RWPE2 (cell line): ENCODE measurements around the gene MAFB.
"Not testable (repeated sequence)": the region's sequence is repeated elsewhere in the genome, so short reads cannot be mapped to it uniquely, and the experiment has no call there.

Experiments
- ATAC-seq: fragments of 200-7000 bp; cut with Tn5 transposase; 3 replicates; pipeline ENCODE4 v1.9.1; 2021; ENCODE audit warnings: low read depth
- DNase-seq: peaks from one replicate; pipeline ENCODE4 v3.0.0-alpha.2; 2020; ENCODE audit warnings: low spot score
- H3K27ac ChIP-seq: fragments of 450-650 bp; 2 replicates; pipeline ENCODE4 v1.5.1; 2017; ENCODE audit warnings: mild to moderate bottlenecking; ENCODE audit not compliant: poor library complexity, severe bottlenecking
- H3K27me3 ChIP-seq: fragments of 250-450 bp; sonication (Bioruptor Pico); 2 replicates; pipeline ENCODE4 v1.5.1; 2021; ENCODE audit warnings: mild to moderate bottlenecking, moderate library complexity; ENCODE audit not compliant: insufficient read depth, poor library complexity, severe bottlenecking
- H3K36me3 ChIP-seq: fragments of 250-450 bp; sonication (Bioruptor Pico); 2 replicates; pipeline ENCODE4 v1.5.1; 2020; ENCODE audit warnings: low read depth, mild to moderate bottlenecking, moderate library complexity
- H3K4me1 ChIP-seq: fragments of 250-450 bp; sonication (Bioruptor Pico); 2 replicates; pipeline ENCODE4 v1.5.1; 2021; ENCODE audit warnings: mild to moderate bottlenecking, moderate library complexity; ENCODE audit not compliant: insufficient read depth, poor library complexity, severe bottlenecking
- H3K4me3 ChIP-seq: fragments of 250-450 bp; sonication (Bioruptor Pico); 2 replicates; pipeline ENCODE4 v1.5.1; 2021; ENCODE audit warnings: mild to moderate bottlenecking, moderate library complexity; ENCODE audit not compliant: severe bottlenecking
- H3K9me3 ChIP-seq: fragments of 250-450 bp; sonication (Bioruptor Pico); 2 replicates; pipeline ENCODE4 v1.5.1; 2021; ENCODE audit warnings: mild to moderate bottlenecking, moderate library complexity; ENCODE audit not compliant: severe bottlenecking
- CTCF ChIP-seq: fragments of 450-650 bp; IDR thresholded peaks from one replicate; pipeline ENCODE4 v1.5.1; 2017; ENCODE audit warnings: mild to moderate bottlenecking, moderate library complexity; ENCODE audit not compliant: poor library complexity, severe bottlenecking

MAFB gene

GRCh38 chr20:40689100-40689942, at the start of gene MAFB:
Gene MAFB, minus strand, starts transcription at chr20:40689236. Its CDS starts 386 bp downstream, at chr20:40688850.
- peak; percentile 92 for DNase-seq

GRCh38 chr20:40736468-40736867, 47.4 kb upstream of the MAFB start:
- DNase-seq, H3K36me3 ChIP-seq, H3K27ac ChIP-seq, H3K9me3 ChIP-seq, H3K4me1 ChIP-seq, ATAC-seq, H3K4me3 ChIP-seq: not testable (repeated sequence)
- H3K27me3 ChIP-seq = peaks cover 38% of the 10 kb centered on the region

More at GRCh38 chr20:40689100-40689942, at the start of gene MAFB:
- Histone ChIP-seq H3K27me3 (peaks cover 50% of the 10 kb centered on the region), H3K4me3 (peak within 1 kb of the TSS; percentile 32), H3K4me1 (no peaks in the 10 kb centered on the region), H3K27ac (peak within 1 kb of the TSS; percentile 15), H3K36me3 (no peaks in the 10 kb centered on the region), H3K9me3 (no peaks in the 10 kb centered on the region)
- ATAC-seq = peak; percentile 69
- TF ChIP-seq CTCF = no peak

- Histone ChIP-seq H3K36me3 (no peaks in the 10 kb centered on the region), H3K4me1 (no peaks in the 10 kb centered on the region), H3K27ac (no peak overlapping the region), H3K9me3 (peaks cover 2% of the 10 kb centered on the region), H3K4me3 (no peak overlapping the region), H3K27me3 (peaks cover 10% of the 10 kb centered on the region)
- ATAC-seq = no peak
- DNase-seq = no peak
- no peak for TF ChIP-seq CTCF
Measured at GRCh38 chr20:40728996-40729395, 40.0 kb upstream of the MAFB start.

- H3K36me3 ChIP-seq = no peaks in the 10 kb centered on the region
- H3K4me1 ChIP-seq = no peaks in the 10 kb centered on the region
- H3K4me3 ChIP-seq = no peak overlapping the region
- ATAC-seq (no peak), DNase-seq (no peak)
- peak; percentile 37 for TF ChIP-seq CTCF
- H3K27ac ChIP-seq = no peak overlapping the region
- peaks cover 10% of the 10 kb centered on the region for H3K27me3 ChIP-seq
- H3K9me3 ChIP-seq = peaks cover 2% of the 10 kb centered on the region
Measured at GRCh38 chr20:40728470-40728869, 39.4 kb upstream of the MAFB start.

GRCh38 chr20:40727960-40728359, 38.9 kb upstream of the MAFB start:
- no peak for TF ChIP-seq CTCF
- no peak for DNase-seq
- Histone ChIP-seq H3K27me3 (peaks cover 6% of the 10 kb centered on the region), H3K9me3 (peaks cover 2% of the 10 kb centered on the region), H3K36me3 (no peaks in the 10 kb centered on the region), H3K27ac (no peak overlapping the region), H3K4me3 (no peak overlapping the region), H3K4me1 (no peaks in the 10 kb centered on the region)
- ATAC-seq = peak; percentile 75
